HFFc6 (cell line): ENCODE results near the gene SORCS2. TPM values are rescaled to one million over a fixed set of nuclear protein-coding genes. Genes with fewer than 3 reads are reported as not detected.

Experiments
- DNase-seq: peaks from one replicate; pipeline ENCODE4 v3.0.0-alpha.2; 2018
- H3K27ac Mint-ChIP-seq: 2 replicates; pipeline ENCODE4 v1.8.0; 2020; ENCODE audit warnings: mild to moderate bottlenecking, mixed read lengths
- H3K27me3 Mint-ChIP-seq: 2 replicates; pipeline ENCODE4 v1.8.0; 2021; ENCODE audit warnings: mild to moderate bottlenecking, moderate library complexity, mixed read lengths; ENCODE audit not compliant: insufficient read depth
- H3K36me3 Mint-ChIP-seq: 2 replicates; pipeline ENCODE4 v1.8.0; 2021; ENCODE audit warnings: low read depth, mixed read lengths
- H3K4me1 Mint-ChIP-seq: 2 replicates; pipeline ENCODE4 v1.8.0; 2020; ENCODE audit warnings: low read depth, mixed read lengths
- H3K4me3 Mint-ChIP-seq: 2 replicates; pipeline ENCODE4 v1.8.0; 2020; ENCODE audit warnings: mild to moderate bottlenecking, moderate library complexity, mixed read lengths
- H3K9me3 Mint-ChIP-seq: 2 replicates; pipeline ENCODE4 v1.8.0; 2020; ENCODE audit warnings: mild to moderate bottlenecking, mixed read lengths
- CTCF ChIP-seq: fragments of 200-600 bp; sonication (generic); IDR thresholded peaks from 2 replicates; pipeline ENCODE4 v1.5.0; 2021; ENCODE audit warnings: antibody characterized with exemption, mild to moderate bottlenecking
- total RNA-seq, 6 experiments: library from RNA; stranded (reverse); fragmentation: NEBNext Ultra II Directional; extraction: Animal tissue kit (Norgen Biotek cat#: 25700); gene quantifications; 2 replicates in 1 of 6; 3 replicates in 5 of 6; pipeline ENCODE4 v1.2.3, GENCODE V29; 2021

Gene SORCS2
- total RNA-seq, 6 experiments from 2014 or later = 0.05 to 0.15 (median 0.12) TPM; not detected in 3

GRCh38 chr4:7379186-7379585 is 186.8 kb downstream of the SORCS2 start:
- no peak overlapping the region for H3K27ac Mint-ChIP-seq
- DNase-seq = no peak
- TF ChIP-seq CTCF = no peak
- no peaks in the 10 kb centered on the region for H3K36me3 Mint-ChIP-seq
- H3K4me3 Mint-ChIP-seq = no peak overlapping the region
- H3K4me1 Mint-ChIP-seq = no peaks in the 10 kb centered on the region; the same call in 1 of the 2 replicates
- H3K9me3 Mint-ChIP-seq = no peaks in the 10 kb centered on the region
- peaks cover 77% of the 10 kb centered on the region for H3K27me3 Mint-ChIP-seq

- Mint-ChIP-seq H3K4me3 (no peak overlapping the region), H3K36me3 (no peaks in the 10 kb centered on the region), H3K9me3 (no peaks in the 10 kb centered on the region), H3K27ac (no peak overlapping the region), H3K4me1 (no peaks in the 10 kb centered on the region; the same call in 1 of the 2 replicates), H3K27me3 (peaks cover 76% of the 10 kb centered on the region)
- TF ChIP-seq CTCF = no peak
- no peak for DNase-seq
Measured at GRCh38 chr4:7379719-7380118, 187.4 kb downstream of the SORCS2 start.

- Mint-ChIP-seq H3K4me1 (no peaks in the 10 kb centered on the region; the same call in 1 of the 2 replicates), H3K4me3 (no peak overlapping the region), H3K27ac (no peak overlapping the region), H3K27me3 (peaks cover 65% of the 10 kb centered on the region), H3K9me3 (no peaks in the 10 kb centered on the region), H3K36me3 (no peaks in the 10 kb centered on the region)
- peak; percentile 54 for TF ChIP-seq CTCF
- peak; percentile 4 for DNase-seq
Measured at GRCh38 chr4:7381221-7381889, 189.0 kb downstream of the SORCS2 start.

GRCh38 chr4:7381890-7382633 is 189.7 kb downstream of the SORCS2 start:
- H3K27ac Mint-ChIP-seq = no peak overlapping the region
- no peaks in the 10 kb centered on the region for H3K36me3 Mint-ChIP-seq
- H3K4me1 Mint-ChIP-seq = no peaks in the 10 kb centered on the region; the same call in 1 of the 2 replicates
- no peak for DNase-seq
- H3K4me3 Mint-ChIP-seq = no peak overlapping the region
- no peaks in the 10 kb centered on the region for H3K9me3 Mint-ChIP-seq
- H3K27me3 Mint-ChIP-seq = peaks cover 58% of the 10 kb centered on the region
- no peak for TF ChIP-seq CTCF

GRCh38 chr4:7382634-7383014 is 190.3 kb downstream of the SORCS2 start:
- H3K27ac Mint-ChIP-seq = no peak overlapping the region
- peaks cover 53% of the 10 kb centered on the region for H3K27me3 Mint-ChIP-seq
- no peak for DNase-seq
- no peak for TF ChIP-seq CTCF
- no peak overlapping the region for H3K4me3 Mint-ChIP-seq
- no peaks in the 10 kb centered on the region; the same call in 1 of the 2 replicates for H3K4me1 Mint-ChIP-seq
- H3K9me3 Mint-ChIP-seq = peaks cover 3% of the 10 kb centered on the region
- no peaks in the 10 kb centered on the region for H3K36me3 Mint-ChIP-seq
